ENCODE measurements around the gene SPSB1.

DNA sequence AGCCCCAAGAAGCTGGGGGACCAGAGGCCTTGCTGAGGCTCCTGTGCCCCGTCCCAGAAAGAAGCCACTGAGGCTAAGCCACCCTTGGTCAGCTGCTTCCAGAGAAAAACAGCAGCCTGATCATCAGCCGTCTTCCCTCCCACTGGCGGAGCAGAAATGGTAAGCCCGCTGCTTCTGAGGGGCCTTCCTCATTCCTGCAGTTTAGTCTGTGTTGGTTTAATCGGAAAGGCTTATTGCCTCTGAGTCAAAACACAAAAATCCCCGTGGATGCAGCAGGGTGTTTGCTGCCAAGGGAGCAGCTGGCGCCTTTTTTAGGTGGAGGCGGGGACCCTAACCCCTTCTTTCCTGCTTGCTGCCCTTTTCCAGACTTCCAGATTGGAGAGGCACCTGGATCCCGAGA lies 33.9 kb downstream of the SPSB1 start:
- peak in 1 of 2 donors; percentile 21 for TF ChIP-seq POLR2A (IDR thresholded peaks at IDR 0.05)
- no peak for TF ChIP-seq CTCF (IDR thresholded peaks at IDR 0.05)

Data from thyroid gland (tissue), 4 donors.